GM21390 (cell line): ENCODE measurements around the gene EWSR1.
"Not testable (repeated sequence)": the region's sequence is repeated elsewhere in the genome, so short reads cannot be mapped to it uniquely, and the experiment has no call there.

ENCODE experiments used
- ATAC-seq: cut with Tn5 transposase; IDR thresholded peaks from one replicate; pipeline ENCODE4 v1.9.1; 2021; ENCODE audit not compliant: unreplicated experiment

EWSR1 gene

DNA sequence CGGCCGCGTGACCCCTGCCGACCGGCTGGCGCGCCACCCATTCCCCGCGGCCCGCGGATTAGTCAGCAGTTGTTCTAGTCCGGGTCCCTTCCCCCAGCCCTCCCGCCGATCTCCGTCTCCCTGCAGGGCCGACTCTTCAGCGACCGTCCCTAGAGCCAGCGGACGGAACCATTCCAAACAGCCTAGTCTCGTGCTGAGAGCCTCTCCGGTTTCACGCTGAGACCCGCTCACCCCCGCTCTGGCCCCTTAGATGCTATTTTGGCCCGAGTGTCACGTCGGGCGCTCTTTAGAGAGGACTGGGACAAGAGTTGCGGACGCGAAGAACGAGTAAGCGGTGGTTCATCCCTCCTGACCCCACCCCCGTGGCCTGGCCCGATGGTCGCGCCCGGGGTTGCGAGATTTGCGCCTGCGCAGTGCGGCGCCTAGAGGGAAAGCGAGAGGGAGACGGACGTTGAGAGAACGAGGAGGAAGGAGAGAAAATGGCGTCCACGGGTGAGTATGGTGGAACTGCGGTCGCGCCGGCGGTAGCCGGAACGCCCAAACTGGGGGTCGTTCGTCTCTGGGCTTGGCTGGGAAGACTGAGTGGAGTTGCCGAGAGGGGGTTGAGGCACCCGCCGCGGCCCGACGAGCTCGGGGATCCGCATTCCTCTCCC, at the start of gene EWSR1, which contains the start of gene RHBDD3:
EWSR1 (plus strand) TSS at position 411 of the 653 bp plus-strand sequence; CDS start at position 480, 69 bp downstream.
RHBDD3 (minus strand) TSS at position 124 of the 653 bp plus-strand sequence. CDS start 2,355 bp downstream, outside the sequence.
- ATAC-seq: peak; percentile 69

DNA sequence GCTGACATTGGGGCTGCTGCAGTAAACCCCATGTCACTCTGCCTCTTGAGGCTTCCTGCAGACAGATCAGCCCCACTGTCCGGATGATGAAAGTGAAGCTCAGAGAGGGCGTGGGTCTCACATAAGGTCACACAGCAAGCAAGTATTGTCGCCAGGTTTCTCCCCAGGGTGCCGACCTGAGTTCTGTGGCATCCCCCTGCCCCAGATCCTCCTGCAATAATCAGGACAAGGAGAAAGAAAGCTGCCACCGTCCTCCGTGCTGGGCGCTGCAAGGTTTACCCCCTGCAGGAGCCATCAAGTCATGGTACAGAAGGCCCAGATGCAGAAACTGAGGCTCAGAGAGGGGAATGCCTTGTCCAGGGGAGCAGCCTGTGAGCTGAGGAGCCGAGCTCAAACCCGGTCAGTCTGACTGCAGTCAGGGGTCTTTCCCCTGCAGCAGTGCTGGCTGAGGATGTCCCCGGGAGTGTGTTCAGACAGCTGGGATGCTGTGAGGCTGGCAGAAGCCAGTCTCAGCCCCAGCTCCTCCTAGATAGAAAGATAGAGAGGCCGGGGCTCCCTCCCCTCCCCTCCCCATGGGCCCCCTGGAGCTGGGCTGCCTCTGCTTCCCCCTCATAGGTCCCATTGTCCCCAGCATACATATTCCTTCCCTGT, 49.2 kb upstream of the EWSR1 start:
- ATAC-seq: no peak

GRCh38 chr22:29219409-29219782, 48.7 kb upstream of the EWSR1 start:
- ATAC-seq: not testable (repeated sequence)

DNA sequence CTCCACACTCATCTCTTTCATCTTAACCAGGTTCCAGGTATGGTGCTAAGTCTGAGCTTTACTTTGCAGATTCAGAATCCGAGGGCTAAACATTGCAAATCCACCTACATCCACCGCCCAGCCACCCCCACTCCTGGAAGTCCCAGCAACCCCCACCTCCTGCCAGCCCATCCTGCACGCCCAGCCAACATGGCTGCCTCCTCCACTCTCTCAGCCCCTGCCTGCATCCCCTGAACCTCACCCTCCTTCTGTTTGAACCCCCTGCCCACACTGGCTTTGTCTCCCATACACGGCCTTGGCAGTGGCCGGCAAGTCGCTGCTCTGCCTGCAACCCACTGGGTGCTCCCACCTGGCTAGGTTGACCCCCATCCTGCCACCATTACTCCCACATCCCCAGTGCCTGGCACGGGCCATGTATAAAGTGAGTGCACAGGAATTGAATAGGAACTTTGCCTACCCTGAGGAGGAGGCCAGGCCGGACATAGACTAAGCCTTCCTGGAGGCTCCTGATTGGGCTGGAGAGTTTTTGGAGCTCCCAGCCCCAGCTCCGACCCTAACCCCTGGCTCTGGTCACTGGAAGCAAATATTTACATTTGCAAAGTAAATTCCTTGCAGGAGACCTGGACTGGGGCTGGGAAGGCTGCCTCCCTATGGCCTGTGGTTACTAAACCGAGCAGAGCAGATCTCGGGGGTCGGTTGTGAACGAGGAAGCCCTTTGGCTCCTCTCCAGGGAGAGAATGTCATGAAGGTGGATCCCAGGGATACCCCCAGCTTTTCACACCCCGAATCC, 48.0 kb upstream of the EWSR1 start:
- ATAC-seq: no peak

- no peak for ATAC-seq
These were observed 43.8 kb upstream of the EWSR1 start for GRCh38 chr22:29224121-29224858.

GRCh38 chr22:29224859-29225410, 43.1 kb upstream of the EWSR1 start:
- ATAC-seq: no peak

- ATAC-seq: no peak
These were observed 42.5 kb upstream of the EWSR1 start for GRCh38 chr22:29225422-29226090.

GRCh38 chr22:29226351-29226981, 41.6 kb upstream of the EWSR1 start:
- ATAC-seq: no peak

DNA sequence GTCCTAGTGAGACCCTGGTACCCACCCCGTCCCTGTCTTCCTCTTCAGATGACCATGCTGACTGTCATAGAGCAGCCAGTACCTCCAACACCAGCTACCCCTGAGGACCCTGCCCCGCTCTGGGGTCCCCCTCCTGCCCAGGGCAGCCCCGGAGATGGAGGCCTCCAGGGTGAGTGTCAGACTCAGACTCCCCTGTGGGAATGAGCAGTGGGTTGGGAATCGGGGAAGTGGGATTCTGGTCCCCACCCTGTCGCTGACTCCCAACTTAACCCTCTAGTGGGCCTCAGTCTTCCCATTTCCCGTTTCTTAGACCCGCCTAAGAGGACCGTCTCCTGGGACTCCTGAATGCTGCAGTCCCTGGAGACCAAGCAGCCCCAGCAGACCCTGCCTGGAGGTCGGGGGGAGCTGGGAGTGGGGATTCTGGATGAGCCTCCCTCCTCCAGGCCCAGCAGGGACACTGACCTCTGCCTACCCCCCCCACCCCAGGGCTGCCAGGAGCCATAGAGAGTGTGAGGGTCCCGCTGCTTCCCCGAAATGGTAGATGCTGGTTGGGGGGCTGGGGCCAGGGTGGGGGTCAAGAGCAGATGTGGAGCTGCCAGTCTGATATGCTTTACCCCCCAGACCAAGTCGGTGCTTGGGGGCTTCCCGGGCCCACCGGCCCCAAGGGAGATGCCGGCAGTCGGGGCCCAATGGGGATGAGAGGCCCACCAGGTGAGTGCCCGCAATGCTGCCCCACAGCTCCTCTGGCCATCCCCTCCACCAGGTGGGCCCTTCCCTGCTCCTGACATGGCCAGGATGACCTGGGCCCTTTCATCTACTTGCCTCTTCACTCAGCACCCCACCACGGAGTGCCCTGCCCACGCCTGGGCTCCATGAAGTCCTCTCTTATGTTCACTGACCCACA, 36.8 kb upstream of the EWSR1 start:
- ATAC-seq: no peak

- ATAC-seq: no peak
These were observed 35.8 kb upstream of the EWSR1 start for GRCh38 chr22:29231971-29232959.

GRCh38 chr22:29233277-29233877, 34.7 kb upstream of the EWSR1 start:
- ATAC-seq: no peak

DNA sequence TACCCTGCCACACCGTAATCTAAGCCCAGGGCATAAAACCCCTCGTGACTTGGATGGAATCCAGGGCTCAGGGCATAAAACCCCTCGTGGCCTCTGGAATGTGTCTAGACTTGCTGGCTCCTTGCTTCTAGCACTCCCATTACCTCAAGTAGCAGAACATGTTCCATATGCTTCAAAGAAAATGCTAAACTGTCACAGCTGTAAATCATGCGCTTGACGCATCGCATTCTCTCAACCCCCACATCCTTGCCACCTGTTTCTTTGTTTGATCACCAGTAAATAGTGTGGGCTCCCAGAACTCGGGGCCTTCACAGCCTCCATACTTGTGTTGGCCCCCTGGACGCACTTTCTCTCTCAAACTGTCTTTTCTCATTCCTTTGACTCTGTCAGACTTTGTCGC, 27.6 kb upstream of the EWSR1 start:
- ATAC-seq: not testable (repeated sequence)

DNA sequence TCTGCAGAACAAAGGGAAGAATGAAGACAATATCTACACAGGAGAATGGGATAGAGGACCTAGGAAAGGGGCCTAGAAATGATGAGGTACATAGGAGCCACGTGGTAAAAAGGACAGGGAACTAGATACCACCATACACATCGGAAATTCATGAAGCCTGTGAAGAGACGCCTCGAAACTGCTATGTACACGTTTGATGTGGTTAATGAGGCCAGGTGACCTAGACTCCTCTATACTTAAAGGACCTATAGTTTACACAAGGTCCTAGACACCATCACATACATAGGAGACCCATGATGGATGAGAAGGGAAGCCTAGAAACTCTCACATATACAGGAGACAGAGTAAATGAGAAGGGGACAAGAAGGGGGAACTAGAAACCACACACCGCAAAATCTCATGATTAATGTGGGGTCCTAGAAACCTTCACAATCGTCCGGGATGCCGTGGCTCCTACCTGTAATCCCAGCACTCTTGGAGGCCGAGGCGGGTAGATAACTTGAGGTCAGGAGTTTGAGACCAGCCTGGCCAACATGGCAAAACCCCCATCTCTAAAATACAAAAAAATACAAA, 24.1 kb upstream of the EWSR1 start:
- no peak for ATAC-seq

- no peak for ATAC-seq
These were observed 23.1 kb upstream of the EWSR1 start for GRCh38 chr22:29244785-29245625.

DNA sequence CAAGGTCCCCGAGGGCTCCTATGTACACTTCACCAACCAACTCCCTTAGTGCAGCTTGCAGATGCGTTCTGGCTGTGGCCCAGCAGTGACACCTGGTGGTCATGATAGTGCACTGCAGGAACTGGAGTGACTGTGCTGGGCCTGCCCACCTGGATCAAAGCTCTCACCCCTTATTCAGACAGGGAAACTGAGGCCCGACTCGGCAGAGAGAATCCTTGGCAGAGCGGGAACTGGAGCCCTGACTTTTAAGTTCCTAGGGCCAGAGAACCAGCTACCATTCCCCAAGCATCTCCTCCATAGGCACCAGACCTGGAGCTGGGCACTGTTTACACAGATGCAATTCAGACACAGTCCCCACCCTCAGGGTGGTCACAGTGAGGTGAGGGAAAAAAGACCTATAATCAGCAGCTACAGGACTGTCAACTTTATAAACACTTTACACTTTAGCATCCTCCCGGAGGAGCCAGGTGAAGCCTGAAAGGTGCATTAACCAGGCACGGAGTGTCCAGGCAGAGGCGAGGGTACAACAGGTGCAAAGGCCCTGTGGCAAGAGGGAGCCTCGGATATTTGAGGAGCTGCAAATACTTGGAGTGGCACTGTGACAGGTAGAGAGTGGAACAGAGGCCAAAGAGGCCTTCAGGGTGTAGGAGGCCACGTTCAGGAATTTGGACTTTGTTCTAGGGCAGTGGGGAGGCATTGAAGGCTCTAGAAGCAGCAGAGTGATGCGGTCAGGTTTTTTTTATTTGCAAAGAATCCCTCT, 22.3 kb upstream of the EWSR1 start:
- no peak for ATAC-seq
